ENCODE data around the gene CAMTA1. TPM values are rescaled to one million over a fixed set of nuclear protein-coding genes. Genes with fewer than 3 reads are reported as not detected.

The CAMTA1 gene
- total RNA-seq, 4 donors from 2014 or later = 45.3 to 68.9 (median 62.0) TPM

DNA sequence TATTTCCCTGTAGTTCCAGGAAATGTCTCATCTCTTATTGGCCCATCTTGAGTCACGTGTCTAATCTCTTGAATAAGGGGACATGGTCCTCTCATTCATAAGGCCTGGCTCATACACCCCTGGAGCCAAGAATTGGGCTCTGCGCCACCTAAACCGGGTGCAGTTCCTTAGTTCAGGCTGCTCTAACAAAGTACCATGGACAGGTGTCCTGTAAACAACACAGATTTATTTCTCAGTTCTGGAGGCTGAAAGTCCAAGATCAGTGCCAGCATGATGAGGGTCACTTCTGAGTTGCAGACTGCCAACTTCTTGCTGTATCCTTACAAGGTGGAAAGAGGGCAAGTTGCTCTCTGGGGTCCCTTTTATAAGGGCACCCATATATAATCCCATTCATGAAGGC, 925.6 kb downstream of the CAMTA1 start:
- TF ChIP-seq, protein P1, sequence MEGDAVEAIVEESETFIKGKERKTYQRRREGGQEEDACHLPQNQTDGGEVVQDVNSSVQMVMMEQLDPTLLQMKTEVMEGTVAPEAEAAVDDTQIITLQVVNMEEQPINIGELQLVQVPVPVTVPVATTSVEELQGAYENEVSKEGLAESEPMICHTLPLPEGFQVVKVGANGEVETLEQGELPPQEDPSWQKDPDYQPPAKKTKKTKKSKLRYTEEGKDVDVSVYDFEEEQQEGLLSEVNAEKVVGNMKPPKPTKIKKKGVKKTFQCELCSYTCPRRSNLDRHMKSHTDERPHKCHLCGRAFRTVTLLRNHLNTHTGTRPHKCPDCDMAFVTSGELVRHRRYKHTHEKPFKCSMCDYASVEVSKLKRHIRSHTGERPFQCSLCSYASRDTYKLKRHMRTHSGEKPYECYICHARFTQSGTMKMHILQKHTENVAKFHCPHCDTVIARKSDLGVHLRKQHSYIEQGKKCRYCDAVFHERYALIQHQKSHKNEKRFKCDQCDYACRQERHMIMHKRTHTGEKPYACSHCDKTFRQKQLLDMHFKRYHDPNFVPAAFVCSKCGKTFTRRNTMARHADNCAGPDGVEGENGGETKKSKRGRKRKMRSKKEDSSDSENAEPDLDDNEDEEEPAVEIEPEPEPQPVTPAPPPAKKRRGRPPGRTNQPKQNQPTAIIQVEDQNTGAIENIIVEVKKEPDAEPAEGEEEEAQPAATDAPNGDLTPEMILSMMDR (IDR thresholded peaks at IDR 0.05) = no peak
- no peak for ATAC-seq (ENCODE audit: low FRiP score)
- no peak for DNase-seq (ENCODE audit: low spot score)

DNA sequence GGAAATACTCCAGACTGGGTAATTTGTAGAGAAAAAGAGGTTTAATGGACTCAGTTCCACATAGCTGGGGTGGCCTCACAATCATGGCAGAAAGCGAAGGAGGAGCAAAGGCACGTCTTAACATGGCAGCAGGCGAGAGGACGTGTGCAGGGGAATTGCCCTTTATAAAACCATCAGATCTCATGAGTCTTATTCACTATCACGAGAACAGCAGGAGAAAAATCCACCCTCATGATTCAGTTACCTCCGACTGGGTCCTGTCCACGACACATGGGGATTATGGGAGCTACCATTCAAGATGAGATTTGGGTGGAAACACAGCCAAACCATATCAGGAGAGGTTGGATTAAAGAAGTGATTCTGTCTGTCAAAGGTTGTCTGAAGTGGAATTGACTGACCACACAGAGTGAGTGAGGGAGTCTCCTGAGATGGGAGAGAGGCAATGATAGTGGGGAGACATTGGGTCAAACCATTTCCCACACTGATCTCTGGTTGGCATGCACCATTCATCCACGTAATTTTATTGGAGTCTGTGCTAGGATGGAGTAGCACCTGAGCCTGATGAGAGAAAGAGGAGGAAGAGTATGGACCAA, 927.6 kb downstream of the CAMTA1 start:
- TF ChIP-seq, protein P1 (IDR thresholded peaks at IDR 0.05) = no peak
- ATAC-seq (ENCODE audit: low FRiP score) = no peak
- no peak for DNase-seq (ENCODE audit: low spot score)

DNA sequence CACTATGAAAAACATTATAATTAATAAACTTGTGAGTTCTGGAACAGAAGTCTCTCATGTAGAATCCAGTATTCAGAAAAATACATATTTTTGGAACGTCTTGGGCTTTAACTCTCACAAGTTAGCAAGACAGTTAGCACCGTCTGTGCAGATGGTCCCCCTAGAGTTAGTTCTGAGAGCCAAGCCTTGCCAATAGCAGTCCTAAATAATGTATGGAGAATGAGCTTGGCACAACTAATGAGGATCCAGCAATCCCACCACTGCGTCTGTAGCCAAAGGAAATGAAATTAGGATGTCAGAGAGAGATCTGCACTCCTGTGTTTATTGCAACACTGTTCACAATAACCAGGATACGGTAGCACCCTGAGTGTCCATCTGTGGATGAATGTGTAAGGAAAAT, 931.3 kb downstream of the CAMTA1 start:
- DNase-seq (ENCODE audit: low spot score) (no peak), ATAC-seq (ENCODE audit: low FRiP score) (no peak)
- TF ChIP-seq, protein P1 (IDR thresholded peaks at IDR 0.05) = no peak

DNA sequence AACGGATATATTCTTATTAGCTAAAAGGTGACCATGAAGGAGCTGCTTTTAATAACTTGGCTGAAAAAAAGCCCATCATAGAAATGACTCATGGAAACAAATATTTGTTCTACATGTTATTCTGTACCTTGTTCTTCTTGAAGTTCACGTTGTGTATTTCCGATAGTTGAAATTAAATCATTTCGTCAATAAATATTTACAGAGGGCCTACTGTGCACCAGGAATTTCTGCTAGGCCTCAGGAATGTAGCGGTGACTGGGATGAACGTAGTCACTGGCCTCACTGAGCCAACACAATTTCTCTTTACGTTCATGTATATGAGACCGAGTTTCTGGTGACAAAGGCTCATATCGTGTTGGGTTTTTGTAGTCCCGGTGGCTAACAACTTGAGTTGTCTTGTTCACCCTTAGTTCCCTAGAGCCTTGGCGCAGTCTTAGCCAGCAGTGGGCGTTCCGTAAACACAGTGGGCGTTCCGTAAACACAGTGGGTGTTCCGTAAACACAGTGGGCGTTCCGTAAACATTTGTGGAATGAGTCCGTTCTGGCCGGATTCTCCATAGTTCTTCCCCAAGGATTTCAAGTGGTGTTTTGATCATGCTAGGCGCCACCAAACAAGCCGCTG, 932.6 kb downstream of the CAMTA1 start:
- TF ChIP-seq, protein P1 (IDR thresholded peaks at IDR 0.05) = no peak
- DNase-seq (ENCODE audit: low spot score) (no peak), ATAC-seq (ENCODE audit: low FRiP score) (no peak)

DNA sequence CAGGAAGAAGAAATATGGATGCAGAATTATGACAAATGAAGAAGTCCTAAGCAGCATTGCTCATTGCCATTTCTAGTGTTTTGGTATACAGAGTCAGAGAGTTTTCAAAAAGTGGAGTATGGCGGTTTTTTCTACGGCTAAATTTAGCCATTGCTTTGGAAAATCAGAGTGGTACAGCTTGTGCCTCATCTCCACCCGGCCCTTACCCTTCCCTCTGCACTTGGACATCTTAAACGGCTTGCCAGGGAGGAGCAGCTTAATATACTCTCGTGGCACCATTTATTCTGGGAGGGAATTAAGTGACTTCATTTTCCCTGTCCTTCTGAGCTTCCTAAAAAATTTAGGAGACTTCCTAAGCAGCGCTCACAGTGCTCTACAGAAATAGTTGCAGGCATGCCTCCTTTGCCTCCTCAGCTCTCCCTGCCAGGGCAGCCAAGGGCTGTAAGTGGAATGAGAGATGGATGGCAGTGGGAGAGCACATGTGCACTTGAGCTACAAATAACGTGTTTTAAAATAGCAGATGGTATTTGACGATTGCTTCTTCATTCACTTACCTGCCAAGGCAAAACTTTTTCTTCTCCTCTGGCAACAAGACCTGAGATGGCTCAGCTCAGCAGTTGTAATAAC, 934.3 kb downstream of the CAMTA1 start:
- TF ChIP-seq, protein P1 (IDR thresholded peaks at IDR 0.05) = no peak
- ATAC-seq (ENCODE audit: low FRiP score) = no peak
- no peak for DNase-seq (ENCODE audit: low spot score)

DNA sequence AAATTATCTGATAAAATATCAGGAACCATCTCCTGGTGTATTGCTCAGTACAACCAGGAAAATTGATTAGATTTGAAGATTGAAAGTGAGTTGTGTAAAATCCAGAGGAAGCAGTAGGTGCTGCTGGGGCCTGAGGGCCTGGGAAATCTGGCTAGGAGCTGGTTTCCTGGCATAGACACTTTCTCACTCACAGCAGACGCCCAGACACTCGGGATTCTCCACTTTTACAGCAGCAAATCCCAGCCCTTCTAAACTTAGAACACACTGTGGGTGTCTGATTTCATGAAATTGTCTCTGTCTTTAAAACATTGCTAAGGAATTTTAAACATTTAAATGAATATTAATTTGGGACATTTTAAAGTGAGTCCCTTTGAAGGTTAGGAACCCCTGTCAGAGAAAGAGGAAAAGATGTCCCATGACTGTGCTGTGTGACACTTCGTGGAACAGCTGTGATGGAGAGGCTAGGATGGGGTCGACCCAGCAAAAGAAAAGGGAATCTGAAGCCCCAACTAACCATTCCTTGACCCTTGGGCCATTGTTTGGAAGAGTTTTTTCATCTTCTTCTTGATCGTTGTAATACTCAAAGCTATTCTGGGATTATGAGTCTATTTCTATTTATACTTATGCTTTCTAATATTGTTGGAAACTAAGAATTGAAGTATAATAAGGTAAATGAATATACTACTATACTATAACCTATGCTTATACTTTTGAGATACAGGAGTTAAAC, 936.9 kb downstream of the CAMTA1 start:
- TF ChIP-seq, protein P1 (IDR thresholded peaks at IDR 0.05) = no peak
- no peak for DNase-seq (ENCODE audit: low spot score)
- no peak for ATAC-seq (ENCODE audit: low FRiP score)

Measured in omental fat pad (tissue), 4 donors.